ENCODE data around the gene GRIN2D. TPM values are rescaled to one million over a fixed set of nuclear protein-coding genes. Genes with fewer than 3 reads are reported as not detected.

The GRIN2D gene
- 4.3 TPM for total RNA-seq (ENCODE audit: insufficient read depth, low replicate concordance)

DNA sequence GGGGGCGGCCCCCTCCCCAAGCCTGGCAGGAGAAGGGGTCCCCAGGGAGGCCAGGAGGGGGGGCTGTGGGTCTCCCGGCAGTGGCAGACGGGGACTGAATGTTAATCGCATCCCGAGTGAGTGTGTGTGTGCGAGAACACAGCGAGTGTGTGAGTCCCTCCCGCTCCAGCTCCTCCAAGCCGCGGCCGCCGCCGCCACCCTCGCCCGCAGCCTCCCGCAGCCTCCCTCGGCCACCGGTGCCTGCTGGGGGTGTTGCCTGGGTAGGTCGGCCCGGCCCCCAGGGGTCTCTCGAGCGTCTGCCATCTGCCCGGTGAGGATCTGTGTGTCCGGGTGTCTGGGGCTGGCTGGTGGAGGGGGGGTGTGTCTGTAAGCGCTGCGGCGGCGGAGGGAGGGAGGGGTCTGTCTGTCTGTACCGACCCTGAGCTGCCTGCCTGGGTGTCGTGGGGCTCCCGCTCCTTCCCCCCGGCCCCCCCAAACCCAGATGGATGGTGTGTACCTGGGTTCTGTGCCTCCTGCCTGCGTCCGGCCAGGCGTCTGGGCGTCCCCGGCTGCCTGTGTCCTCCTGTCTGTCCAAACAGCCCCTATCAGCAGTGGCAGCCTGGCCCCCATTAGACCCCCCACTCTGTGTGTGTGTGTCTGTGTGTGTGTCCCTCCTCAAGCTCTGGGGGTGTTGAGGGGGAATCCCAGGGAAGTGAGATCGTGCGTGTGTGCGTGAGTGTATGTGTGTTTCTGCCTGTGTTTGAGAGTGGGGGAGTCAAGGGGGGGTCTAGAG lies at the start of gene GRIN2D:
Gene GRIN2D, plus strand, starts transcription at position 110 of the 772 bp plus-strand sequence. CDS start 4,725 bp downstream, outside the sequence.
- peak; percentile 43 for DNase-seq (ENCODE audit: low spot score)

- no peak for DNase-seq (ENCODE audit: low spot score)
Measured at GRCh38 chr19:48344892-48345291, 48.6 kb upstream of the GRIN2D start.

- no peak for DNase-seq (ENCODE audit: low spot score)
Measured at GRCh38 chr19:48346191-48346590, 47.3 kb upstream of the GRIN2D start.

DNA sequence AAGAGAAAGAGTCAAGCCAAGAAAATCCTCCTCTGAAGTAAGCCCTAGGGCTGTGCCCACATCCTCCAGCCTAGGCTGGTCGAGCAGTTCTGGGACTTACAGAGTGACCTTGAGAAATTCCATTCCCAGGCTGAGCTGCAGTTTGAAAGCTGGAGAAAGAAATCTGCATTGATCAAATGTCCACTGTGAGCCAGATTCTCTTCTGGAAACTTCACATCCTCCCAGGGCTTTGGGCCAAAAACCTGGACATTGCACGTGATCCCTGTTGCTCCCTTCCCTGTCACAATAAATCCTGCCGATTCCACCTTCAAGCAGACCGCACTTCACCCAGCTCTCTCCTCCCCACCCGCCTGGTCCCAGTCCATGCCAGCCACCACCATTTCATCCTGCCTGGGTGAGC lies 45.4 kb upstream of the GRIN2D start:
- DNase-seq (ENCODE audit: low spot score): no peak

DNA sequence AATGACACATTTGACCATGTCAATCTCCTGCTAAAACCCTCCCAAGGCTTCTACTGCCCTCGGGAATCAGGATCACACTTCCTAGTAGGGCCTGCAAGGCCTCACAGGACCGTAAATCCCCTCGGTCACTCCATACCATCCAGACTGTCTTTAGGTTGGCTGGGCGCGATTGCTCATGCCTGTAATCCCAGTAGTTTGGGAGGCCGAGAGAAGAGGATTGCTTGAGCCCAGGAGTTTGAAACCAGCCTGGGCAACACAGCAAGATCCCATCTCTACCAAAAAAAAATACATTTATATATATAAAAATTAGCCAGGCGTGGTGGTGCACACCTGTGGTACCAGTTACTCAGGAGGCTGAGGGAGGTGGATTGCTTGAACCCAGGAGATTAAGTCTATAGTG lies 44.7 kb upstream of the GRIN2D start:
- DNase-seq (ENCODE audit: low spot score): no peak

- no peak for DNase-seq (ENCODE audit: low spot score)
Measured at GRCh38 chr19:48350856-48351255, 42.6 kb upstream of the GRIN2D start.

GRCh38 chr19:48351341-48351752 lies 42.1 kb upstream of the GRIN2D start:
- DNase-seq (ENCODE audit: low spot score): peak; percentile 44

- DNase-seq (ENCODE audit: low spot score): no peak
Measured at GRCh38 chr19:48353677-48354076, 39.8 kb upstream of the GRIN2D start.

DNA sequence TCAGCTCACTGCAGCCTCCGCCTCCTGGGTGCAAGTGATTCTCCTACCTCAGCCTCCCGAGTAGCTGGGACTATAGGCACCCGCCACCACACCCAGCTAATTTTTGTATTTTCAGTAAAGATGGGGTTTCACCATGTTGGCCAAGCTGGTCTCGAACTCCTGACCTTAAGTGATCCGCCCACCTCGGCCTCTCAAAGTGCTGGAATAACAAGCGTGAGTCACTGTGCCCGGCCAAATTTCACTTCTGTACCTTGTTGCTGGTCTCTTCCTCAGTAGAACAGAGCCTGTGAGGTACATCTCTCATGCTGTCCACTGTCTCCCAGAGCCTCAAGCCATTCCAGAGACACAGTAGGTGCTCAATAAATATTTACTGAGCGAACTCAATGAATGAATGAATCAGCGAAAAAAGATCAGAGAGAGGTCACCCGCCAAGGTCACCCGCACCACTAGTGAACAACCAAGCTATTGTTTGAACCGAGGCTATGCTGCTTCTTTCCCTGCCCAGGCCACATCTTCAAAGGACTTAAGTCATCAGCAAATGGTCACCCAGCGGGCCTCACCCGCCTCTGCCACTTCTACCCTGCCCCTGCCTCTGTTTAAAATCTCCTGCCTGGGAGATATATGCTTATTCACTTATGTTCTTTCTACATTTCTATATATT lies 39.0 kb upstream of the GRIN2D start:
- DNase-seq (ENCODE audit: low spot score): no peak

GRCh38 chr19:48355365-48355954 lies 38.0 kb upstream of the GRIN2D start:
- DNase-seq (ENCODE audit: low spot score): no peak

DNA sequence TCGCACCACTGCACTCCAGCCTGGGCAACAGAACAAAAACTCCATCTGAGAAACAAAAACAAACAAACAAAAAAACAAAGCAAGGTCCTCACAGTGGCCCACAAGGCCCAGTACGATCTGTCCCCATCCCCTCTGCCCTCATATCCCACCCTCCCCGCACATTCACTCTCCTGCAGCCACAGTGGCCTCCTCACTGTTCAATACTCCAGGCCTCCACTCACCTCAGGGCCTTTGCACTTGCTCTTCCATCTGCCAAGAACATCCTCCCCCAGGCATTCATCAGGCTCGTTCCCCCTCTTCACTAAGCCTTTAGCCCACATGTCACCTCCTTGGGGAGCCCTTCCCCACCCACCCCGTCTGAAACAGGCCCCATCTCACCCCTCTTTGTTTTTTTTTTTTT lies 34.3 kb upstream of the GRIN2D start:
- DNase-seq (ENCODE audit: low spot score): no peak

- DNase-seq (ENCODE audit: low spot score): no peak
Measured at GRCh38 chr19:48361912-48362311, 31.6 kb upstream of the GRIN2D start.

GRCh38 chr19:48362716-48363499 lies 30.6 kb upstream of the GRIN2D start:
- DNase-seq (ENCODE audit: low spot score): peak; percentile 98

DNA sequence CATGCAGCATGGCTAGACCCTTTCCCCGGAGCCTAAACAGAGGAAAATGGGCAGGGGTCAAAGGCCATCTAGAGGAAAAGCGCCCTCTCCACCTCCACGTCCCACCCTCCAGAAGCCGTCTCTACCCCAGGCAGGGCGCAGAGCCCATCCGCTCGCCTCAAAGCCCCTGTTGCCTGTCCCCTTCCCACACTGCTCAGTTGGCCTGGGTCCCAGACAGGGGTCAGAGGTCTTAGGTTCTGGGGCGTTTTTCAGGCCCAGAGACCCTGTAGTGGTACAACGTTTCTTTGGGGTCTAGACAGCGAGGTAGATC lies 30.0 kb upstream of the GRIN2D start:
- no peak for DNase-seq (ENCODE audit: low spot score)

DNA sequence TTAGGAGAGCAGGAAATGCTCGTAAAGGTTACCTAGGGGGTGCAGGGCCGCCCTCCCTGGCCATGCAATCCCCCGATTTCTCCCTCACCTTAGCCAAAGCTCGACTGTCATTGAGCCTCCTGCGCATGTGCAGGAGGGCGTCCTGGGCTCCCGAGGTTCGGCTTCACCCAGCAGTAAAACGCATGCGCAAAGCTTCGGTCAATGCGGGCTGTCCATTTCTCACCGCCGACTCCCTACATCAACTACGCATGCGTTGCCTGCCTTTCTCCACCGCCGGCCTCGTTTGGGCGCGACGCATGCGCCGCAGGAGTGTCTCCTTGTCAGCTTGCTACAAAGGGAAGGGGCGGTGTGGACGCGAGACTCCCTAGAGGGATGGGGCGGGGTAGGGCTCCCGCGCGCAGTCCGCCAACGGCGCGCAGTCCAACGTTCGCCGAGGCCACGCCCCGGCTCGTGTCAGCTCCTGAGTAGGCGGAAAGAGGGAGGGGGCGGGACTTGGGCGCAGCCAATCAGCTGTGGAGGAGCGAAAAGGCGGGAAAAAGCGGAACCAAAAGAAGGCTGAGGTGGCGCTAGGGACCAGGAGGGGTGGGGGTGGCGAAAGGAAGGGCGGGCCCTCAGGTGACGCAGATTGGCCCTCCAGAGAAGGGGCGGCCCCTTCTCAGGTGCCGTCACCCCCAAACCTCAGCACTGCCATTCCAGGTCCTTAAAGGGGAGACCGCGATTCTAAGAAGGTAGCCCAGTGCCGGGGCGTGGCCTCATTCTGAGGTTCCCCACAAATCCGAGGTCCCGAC lies 29.5 kb upstream of the GRIN2D start, which contains the start of the genes SYNGR4 and TMEM143:
Gene SYNGR4, plus strand, starts transcription at position 558 of the 788 bp plus-strand sequence. CDS start 1,476 bp downstream, outside the sequence.
Gene TMEM143, minus strand, starts transcription at position 131 of the 788 bp plus-strand sequence. Its CDS starts 20 bp downstream, at position 111.
- peak; percentile 100 for DNase-seq (ENCODE audit: low spot score)

DNA sequence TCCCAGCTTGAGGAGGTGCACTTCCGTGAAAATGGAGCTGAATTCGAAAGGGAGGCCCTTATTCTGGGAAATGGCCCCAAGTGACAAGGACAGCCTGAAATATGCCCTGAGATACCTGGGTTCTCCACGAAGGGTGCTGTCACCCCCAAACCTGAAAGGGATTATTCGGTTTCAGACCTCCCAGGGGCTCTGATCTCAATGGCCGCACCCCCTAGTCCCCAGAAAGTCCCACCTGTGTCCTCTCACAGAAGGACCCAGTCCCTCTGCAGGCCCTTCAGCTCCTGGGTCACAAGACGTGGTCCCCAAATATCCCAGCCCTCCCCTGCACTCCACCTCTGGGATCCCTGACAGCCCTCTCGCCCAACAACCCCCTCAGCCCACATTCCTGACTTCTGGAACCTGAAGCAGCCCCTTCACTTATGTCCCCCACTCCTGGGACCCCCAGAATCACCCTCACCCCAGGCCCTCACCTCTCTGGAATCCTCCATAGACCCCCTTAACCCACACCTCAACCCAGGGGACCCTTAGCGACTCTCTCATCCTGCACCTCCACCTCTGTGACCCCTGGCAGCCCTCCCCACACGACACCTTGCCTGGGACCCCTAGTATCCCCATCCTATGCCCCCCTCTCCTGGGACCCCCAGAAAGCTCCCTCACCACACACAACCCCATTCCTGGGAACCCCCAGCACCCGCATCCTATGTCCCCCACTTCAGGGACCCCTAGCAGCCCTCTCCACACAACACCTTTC lies 28.7 kb upstream of the GRIN2D start:
- no peak for DNase-seq (ENCODE audit: low spot score)

GRCh38 chr19:48365602-48366001 lies 27.9 kb upstream of the GRIN2D start:
- no peak for DNase-seq (ENCODE audit: low spot score)

DNA sequence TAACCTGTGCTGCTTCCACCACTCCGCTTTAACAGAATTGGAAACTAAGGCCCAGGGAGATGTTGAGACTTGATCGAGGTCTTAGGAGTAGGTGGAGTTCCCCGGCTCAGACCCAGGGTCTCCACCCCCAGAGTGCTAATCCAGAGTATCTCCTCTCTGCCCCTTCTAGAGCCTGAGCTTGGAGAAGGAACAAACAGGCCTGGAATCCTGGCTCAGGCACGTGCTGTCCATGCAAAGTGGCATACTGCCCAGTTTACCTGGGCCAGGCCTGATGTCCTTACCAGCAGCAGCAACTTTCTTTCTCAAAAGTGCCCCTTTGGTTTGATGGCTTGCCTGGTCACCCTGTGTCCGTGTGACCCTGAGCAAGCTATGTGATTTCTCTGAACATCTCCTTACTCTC lies 25.6 kb upstream of the GRIN2D start:
- no peak for DNase-seq (ENCODE audit: low spot score)

GRCh38 chr19:48368936-48369335 lies 24.5 kb upstream of the GRIN2D start:
- no peak for DNase-seq (ENCODE audit: low spot score)

- peak; percentile 58 for DNase-seq (ENCODE audit: low spot score)
Measured at GRCh38 chr19:48370955-48371354, 22.5 kb upstream of the GRIN2D start.
